CD4-positive, alpha-beta T cell treated with Interleukin-17A for 1 hour (primary cell): ENCODE data around the gene TBC1D14.
"Not testable (repeated sequence)": the region's sequence is repeated elsewhere in the genome, so short reads cannot be mapped to it uniquely, and the experiment has no call there.

Experiments used
- DNase-seq: peaks from one replicate; pipeline ENCODE4 v3.0.0-alpha.2; 2020

TBC1D14 gene

GRCh38 chr4:6891436-6892170, 18.0 kb upstream of the TBC1D14 start:
- DNase-seq, result no peak

GRCh38 chr4:6892190-6892908, 17.3 kb upstream of the TBC1D14 start:
- peak; percentile 45 for DNase-seq

- DNase-seq, result no peak
These were observed 16.8 kb upstream of the TBC1D14 start for GRCh38 chr4:6892909-6893202.

- no peak for DNase-seq
These were observed 16.1 kb upstream of the TBC1D14 start for GRCh38 chr4:6893449-6894085.

GRCh38 chr4:6894086-6894478, 15.5 kb upstream of the TBC1D14 start:
- DNase-seq, result no peak

GRCh38 chr4:6894528-6895498, 14.8 kb upstream of the TBC1D14 start:
- no peak for DNase-seq

- DNase-seq, result no peak
These were observed 13.6 kb upstream of the TBC1D14 start for GRCh38 chr4:6896035-6896434.

GRCh38 chr4:6898763-6899162, 10.9 kb upstream of the TBC1D14 start:
- no peak for DNase-seq

GRCh38 chr4:6900181-6900812, 9.3 kb upstream of the TBC1D14 start:
- DNase-seq, result no peak

GRCh38 chr4:6900956-6901355, 8.7 kb upstream of the TBC1D14 start:
- no peak for DNase-seq

- DNase-seq, result no peak
These were observed 7.8 kb upstream of the TBC1D14 start for GRCh38 chr4:6901669-6902317.

- no peak for DNase-seq
These were observed 7.1 kb upstream of the TBC1D14 start for GRCh38 chr4:6902318-6903042.

GRCh38 chr4:6905516-6906445, 3.8 kb upstream of the TBC1D14 start:
- DNase-seq, result no peak

GRCh38 chr4:6906486-6906885, 3.1 kb upstream of the TBC1D14 start:
- DNase-seq, result not testable (repeated sequence)

- DNase-seq, result peak; percentile 18
These were observed 1.9 kb upstream of the TBC1D14 start for GRCh38 chr4:6907658-6908191.

GRCh38 chr4:6908432-6909112, 1.1 kb upstream of the TBC1D14 start:
- no peak for DNase-seq

GRCh38 chr4:6909970-6910339, 329 bp downstream of the TBC1D14 start:
- DNase-seq, result no peak

GRCh38 chr4:6910340-6910959, 824 bp downstream of the TBC1D14 start:
- DNase-seq, result peak; percentile 21
